ENCODE measurements around the gene TTYH3.

DNA sequence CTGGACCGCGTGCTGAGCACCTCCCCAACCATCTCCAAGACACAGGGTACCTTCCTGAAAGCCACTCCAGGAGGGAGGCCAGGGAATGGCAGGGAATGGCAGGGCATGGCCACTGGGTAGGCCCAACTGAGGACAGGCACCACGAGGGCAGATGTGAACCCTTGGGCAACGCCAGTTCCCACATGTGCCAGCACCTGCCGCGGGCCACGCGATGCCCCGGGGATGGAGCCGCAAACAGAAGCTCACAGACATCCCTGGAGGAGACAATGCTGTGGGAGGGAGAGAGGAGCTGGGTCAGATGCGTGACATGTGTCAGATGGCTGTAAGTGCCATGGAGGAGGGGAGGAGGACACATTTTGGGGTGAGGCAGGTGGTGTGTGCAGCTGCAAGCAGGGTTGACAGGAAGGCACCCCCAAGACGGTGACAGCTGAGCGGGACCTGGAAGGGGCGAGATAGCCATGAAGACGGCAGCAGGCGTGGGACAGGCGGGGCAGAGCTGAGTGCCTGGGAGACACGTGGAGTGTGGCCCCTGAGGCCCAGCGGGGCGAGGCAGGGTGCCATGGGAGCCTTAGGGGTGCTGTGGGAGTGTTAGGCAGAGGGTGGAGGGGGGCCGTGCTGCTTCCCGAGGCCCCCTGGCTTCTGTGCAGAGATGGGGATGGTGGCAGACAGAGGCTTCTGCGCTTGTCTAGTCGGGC lies 45.3 kb upstream of the TTYH3 start:
- TF ChIP-seq POLR2AphosphoS5 (IDR thresholded peaks at IDR 0.05) (no peak), POLR2A (IDR thresholded peaks at IDR 0.05) (no peak)
- TF ChIP-seq, protein P1, sequence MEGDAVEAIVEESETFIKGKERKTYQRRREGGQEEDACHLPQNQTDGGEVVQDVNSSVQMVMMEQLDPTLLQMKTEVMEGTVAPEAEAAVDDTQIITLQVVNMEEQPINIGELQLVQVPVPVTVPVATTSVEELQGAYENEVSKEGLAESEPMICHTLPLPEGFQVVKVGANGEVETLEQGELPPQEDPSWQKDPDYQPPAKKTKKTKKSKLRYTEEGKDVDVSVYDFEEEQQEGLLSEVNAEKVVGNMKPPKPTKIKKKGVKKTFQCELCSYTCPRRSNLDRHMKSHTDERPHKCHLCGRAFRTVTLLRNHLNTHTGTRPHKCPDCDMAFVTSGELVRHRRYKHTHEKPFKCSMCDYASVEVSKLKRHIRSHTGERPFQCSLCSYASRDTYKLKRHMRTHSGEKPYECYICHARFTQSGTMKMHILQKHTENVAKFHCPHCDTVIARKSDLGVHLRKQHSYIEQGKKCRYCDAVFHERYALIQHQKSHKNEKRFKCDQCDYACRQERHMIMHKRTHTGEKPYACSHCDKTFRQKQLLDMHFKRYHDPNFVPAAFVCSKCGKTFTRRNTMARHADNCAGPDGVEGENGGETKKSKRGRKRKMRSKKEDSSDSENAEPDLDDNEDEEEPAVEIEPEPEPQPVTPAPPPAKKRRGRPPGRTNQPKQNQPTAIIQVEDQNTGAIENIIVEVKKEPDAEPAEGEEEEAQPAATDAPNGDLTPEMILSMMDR (IDR thresholded peaks at IDR 0.05): no peak

Data from suprapubic skin (tissue), 4 donors.